KBM-7 (cell line): ENCODE measurements around the gene BTBD9.

Experiments used
- DNase-seq: peaks from one replicate; pipeline ENCODE4 v3.0.0-alpha.2; 2015
- in situ Hi-C: fragments of 300-500 bp; cut with MboI; formaldehyde crosslinking; loops from 2 replicates; pipeline ENCODE4 v1.14.3; 2020; ENCODE audit warnings: low sequenced_read_pairs, low pct_unique_long_range_greater_than_20kb, mixed read lengths

Gene BTBD9

GRCh38 chr6:38498805-38499445 lies 140.8 kb downstream of the BTBD9 start:
- in situ Hi-C loops: no loop called here

GRCh38 chr6:38498085-38498484 lies 141.6 kb downstream of the BTBD9 start:
- no peak for DNase-seq
- in situ Hi-C loops: no loop called here

More at GRCh38 chr6:38498805-38499445, 140.8 kb downstream of the BTBD9 start:
- no peak for DNase-seq

- no peak for DNase-seq
- in situ Hi-C loops: no loop called here
Observed at GRCh38 chr6:38497546-38497945, 142.2 kb downstream of the BTBD9 start.

GRCh38 chr6:38495922-38496635 lies 143.7 kb downstream of the BTBD9 start:
- in situ Hi-C loops: no loop called here
- no peak for DNase-seq

GRCh38 chr6:38495518-38495917 lies 144.2 kb downstream of the BTBD9 start:
- DNase-seq: no peak
- in situ Hi-C loops: no loop called here

GRCh38 chr6:38493931-38494547 lies 145.7 kb downstream of the BTBD9 start:
- peak; percentile 80 for DNase-seq
- in situ Hi-C loops: no loop called here

- no peak for DNase-seq
- in situ Hi-C loops: no loop called here
Observed at GRCh38 chr6:38492031-38492430, 147.7 kb downstream of the BTBD9 start.

GRCh38 chr6:38489951-38490350 lies 149.8 kb downstream of the BTBD9 start:
- in situ Hi-C loops: no loop called here
- DNase-seq: no peak

- in situ Hi-C loops: no loop called here
- DNase-seq: no peak
Observed at GRCh38 chr6:38487423-38487822, 152.3 kb downstream of the BTBD9 start.

GRCh38 chr6:38485488-38485887 lies 154.2 kb downstream of the BTBD9 start:
- in situ Hi-C loops: no loop called here
- DNase-seq: no peak

- no peak for DNase-seq
- in situ Hi-C loops: no loop called here
Observed at GRCh38 chr6:38484656-38485055, 155.1 kb downstream of the BTBD9 start.

- DNase-seq: peak; percentile 19
- in situ Hi-C loops: no loop called here
Observed at GRCh38 chr6:38483526-38483925, 156.2 kb downstream of the BTBD9 start.

GRCh38 chr6:38482466-38482865 lies 157.3 kb downstream of the BTBD9 start:
- in situ Hi-C loops: no loop called here

GRCh38 chr6:38481851-38482250 lies 157.9 kb downstream of the BTBD9 start:
- in situ Hi-C loops: no loop called here
- peak; percentile 5 for DNase-seq

More at GRCh38 chr6:38482466-38482865, 157.3 kb downstream of the BTBD9 start:
- DNase-seq: no peak

GRCh38 chr6:38481211-38481836 lies 158.4 kb downstream of the BTBD9 start:
- DNase-seq: no peak
- in situ Hi-C loops: no loop called here

GRCh38 chr6:38480036-38480435 lies 159.7 kb downstream of the BTBD9 start:
- DNase-seq: no peak
- in situ Hi-C loops: no loop called here

- DNase-seq: no peak
- in situ Hi-C loops: no loop called here
Observed at GRCh38 chr6:38479331-38479730, 160.4 kb downstream of the BTBD9 start.

GRCh38 chr6:38477680-38478260 lies 162.0 kb downstream of the BTBD9 start:
- in situ Hi-C loops: no loop called here
- DNase-seq: peak; percentile 38

GRCh38 chr6:38476888-38477287 lies 162.8 kb downstream of the BTBD9 start:
- DNase-seq: no peak
- in situ Hi-C loops: no loop called here

GRCh38 chr6:38476141-38476540 lies 163.6 kb downstream of the BTBD9 start:
- no peak for DNase-seq
- in situ Hi-C loops: no loop called here
